GM21423 (cell line): ENCODE data around the gene TET1.
"Not testable (repeated sequence)": the region's sequence is repeated elsewhere in the genome, so short reads cannot be mapped to it uniquely, and the experiment has no call there.

Source experiments
- ATAC-seq: cut with Tn5 transposase; IDR thresholded peaks from one replicate; pipeline ENCODE4 v1.9.1; 2021; ENCODE audit warnings: mild to moderate bottlenecking, moderate library complexity; ENCODE audit not compliant: unreplicated experiment

TET1 gene

DNA sequence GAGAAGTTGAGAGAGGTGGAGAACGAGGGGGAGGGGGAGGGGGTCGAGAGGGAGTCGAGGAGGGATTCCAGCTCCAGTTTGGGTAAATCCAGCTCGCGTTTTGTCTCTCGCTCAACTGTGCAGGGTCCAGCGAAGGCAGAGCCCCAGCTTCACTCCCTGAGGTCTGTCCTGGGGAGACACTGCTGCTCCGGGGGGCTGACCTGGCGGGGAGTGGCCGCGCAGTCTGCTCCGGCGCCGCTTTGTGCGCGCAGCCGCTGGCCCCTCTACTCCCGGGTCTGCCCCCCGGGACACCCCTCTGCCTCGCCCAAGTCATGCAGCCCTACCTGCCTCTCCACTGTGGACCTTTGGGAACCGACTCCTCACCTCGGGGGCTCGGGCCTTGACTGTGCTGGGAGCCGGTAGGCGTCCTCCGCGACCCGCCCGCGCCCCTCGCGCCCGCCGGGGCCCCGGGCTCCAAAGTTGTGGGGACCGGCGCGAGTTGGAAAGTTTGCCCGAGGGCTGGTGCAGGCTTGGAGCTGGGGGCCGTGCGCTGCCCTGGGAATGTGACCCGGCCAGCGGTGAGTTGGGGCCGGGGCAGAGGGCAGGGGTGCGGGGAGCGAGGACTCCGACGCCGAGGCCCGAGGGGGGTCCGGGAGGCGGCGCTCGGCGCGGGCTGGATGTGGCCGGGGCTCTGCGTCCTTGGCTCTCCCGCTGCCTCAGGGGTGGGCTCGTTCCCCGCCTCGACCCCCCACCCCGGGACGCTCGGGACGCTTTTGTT is at the start of gene TET1:
TSS of gene TET1 (plus strand) at position 152 of the 757 bp plus-strand sequence. CDS start 12,002 bp downstream, outside the sequence.
- ATAC-seq: no peak

DNA sequence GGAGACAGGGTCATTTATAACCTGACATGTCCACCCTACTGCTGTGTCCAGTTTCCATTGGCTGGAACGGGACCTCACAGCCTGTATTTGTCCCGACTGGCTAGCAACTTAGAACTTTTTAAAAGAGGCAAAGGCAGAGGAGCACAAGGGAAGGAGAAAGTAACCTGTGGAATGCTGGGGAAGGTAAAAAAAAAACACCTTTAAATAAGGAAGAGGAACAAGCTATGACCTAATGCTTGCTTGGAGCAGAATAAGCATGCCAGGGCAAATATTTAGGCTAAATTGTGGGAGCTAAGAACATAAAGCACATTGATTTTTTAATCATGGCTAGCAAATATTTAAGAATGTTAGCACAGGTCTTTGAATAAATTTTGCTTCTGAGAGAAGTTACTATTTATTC is 43.9 kb upstream of the TET1 start:
- not testable (repeated sequence) for ATAC-seq

DNA sequence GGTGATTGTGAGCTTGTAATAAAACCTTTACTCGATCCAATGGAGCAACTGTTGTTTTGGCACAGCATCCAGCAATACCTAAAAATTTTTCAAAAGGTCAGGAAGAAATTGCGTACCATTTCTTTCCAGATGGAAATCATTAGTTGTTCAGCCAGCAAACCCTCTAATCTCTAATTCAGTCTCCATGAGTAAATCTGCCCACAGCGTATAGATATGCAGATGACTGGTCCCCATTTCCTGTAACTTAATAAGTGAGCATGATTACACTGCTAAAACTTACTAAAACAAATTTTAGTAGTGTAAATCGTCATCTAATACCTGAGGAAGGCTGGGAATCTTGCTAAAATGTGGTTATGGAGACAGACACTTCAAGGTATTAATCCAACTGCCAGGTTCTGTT is 43.4 kb upstream of the TET1 start:
- no peak for ATAC-seq

DNA sequence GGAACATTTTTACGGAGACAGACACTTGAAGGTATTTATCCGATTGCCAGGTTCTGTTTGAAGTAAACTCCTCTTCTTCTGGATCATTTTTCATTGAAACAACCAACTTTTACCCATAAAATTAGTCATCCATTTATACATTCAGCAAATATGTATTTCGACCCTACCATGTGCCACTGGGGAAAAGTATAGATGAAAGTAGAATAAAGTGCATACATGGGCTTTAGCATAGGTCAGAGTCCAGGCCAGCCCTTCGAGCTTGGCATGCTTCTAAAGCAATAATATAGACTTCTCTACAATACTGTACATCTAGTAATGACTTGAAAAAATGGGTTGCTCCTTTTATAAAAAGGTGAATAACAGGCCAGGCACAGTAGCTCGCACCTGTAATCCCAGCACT is 42.9 kb upstream of the TET1 start:
- no peak for ATAC-seq

DNA sequence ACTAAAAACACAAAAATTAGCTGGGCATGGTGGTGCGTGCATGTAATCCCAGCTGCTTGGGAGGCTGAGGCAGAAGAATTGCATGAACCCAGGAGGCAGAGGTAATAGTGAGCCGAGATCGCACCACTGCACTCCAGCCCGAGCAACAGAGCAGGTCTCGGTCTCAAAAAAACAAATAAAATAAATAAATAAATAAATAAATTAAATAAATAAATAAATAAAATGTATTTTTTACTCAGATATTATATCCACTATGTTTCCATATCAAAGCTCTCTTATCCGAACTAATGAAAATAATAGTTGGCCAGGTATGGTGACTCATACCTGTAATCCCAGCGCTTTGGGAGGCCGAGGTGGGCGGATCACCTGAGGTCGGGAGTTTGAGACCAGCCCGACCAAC is 41.5 kb upstream of the TET1 start:
- ATAC-seq: not testable (repeated sequence)

DNA sequence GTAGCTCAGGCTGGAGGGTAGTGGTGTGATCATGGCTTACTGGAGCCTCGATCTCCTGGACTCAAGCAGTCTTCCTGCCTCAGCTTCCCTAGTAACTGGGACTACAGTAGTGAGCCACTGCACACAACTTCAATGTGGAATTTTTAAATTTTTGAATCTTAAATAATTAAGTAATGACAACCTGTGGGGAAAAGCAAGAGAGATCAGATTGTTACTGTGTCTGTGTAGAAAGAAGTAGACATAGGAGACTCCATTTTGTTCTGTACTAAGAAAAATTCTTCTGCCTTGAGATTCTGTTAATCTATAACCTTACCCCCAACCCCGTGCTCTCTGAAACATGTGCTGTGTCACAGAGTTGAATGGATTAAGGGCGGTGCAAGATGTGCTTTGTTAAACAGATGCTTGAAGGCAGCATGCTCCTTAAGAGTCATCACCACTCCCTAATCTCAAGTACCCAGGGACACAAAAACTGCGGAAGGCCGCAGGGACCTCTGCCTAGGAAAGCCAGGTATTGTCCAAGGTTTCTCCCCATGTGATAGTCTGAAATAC is 34.6 kb upstream of the TET1 start:
- ATAC-seq: not testable (repeated sequence)

DNA sequence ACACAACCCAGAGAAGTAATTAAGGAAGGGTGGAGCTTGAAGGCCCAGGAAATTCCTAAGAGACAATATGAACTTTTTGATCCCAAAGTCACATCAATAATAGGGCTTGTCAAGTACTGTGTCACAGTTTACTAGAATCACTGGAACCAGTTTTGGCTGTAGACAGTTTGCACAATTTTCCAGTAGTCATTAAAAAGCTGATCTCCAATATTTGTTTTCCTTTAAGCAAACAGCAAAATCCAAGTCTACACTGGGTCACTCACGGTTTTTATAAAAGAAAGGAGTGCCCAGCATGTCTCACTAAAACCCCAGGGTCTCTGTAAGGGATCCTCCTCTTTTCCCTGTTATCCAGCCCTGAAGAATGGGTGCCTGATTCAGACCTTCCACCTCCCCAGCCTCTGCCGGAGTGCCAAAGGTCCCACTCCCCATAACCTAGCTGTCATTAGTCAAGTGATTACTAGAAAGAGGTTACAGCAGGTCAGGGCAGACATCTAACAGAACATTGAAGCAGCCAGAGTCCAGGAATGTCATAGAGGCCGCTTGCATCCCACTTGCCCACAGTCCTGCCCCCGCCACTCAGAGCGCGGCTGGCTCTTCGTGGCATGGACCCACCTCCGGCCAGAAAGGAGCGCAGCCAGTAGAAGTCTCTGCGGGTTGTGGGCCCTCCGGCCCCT is 33.4 kb upstream of the TET1 start:
- no peak for ATAC-seq

DNA sequence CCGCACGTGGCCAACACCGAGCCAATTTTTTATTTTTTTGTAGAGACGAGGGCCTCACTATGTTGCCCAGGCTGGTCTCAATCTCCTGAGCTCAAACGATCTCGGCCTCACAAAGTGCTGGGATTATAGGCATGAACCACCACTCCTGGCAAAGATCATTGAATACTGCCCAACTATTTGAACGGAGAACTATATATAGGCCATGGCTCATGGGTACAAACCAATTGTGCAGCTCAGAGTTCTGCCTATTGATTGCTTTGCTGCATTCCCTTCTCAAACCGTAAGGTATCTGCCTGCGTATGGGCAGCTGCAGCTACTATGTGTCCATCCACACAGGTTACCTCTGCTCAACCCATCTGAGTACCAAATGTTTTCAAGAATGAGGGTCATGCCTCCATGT is 23.2 kb upstream of the TET1 start:
- ATAC-seq: no peak

DNA sequence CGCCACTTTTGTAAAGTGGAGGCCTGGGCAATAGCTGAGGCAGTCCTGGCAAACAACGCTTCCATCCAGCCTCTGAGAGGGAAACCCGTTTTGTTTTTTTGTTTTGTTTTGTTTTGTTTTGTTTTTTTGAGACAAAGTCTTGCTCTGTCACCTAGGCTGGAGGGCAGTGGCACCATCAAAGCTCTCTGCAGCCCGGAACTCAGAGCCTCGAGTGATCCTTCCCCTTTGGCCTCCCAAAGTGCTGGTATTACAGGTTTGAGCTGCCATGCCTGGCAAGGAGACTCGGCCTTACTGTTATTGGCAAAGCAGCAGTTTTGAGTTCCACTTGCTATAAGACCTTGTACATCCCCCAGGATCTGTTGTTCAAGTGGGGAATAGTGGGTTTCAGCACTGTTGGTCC is 22.3 kb upstream of the TET1 start:
- ATAC-seq: no peak

DNA sequence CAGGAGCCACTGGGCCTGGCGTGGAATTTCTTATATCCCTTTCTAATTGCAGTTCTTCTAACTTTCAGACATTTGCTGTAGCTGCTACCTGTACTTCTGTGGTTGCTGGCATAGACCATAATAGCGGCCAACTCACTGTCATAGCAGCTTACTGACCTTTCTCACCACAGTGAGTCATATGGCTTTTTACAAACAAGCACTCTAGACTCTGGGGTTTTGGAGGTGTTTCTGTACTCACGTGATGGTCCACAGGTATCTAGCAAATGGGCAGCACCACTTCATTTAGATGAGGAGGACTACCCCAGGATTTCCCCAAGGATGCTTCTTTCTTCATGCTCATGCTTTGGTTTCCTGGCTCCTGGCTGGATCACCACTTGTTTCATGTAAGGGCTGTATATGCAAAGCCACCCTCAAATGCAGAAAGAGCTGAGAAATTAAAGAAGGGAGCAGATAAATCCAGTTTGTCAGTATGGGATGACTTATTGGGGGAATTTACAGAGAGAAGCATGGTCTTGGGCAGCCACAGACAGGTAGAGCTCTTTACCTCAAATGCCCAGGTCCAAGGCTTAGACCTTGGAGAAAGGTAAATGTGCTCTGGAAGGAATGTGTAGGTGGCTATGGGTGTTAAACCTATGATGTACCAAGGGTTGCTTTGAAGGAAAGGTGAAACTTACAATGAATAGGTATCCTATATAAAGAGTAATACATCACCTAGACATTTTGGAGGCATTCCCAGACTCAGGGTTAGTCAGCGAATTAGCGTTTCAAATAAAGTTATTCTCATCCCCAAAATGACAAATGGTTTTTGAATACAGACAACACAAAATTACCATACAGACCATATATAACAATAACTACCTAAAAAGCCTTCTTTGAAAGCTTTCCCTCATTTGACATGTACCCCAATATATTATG is 16.9 kb upstream of the TET1 start:
- no peak for ATAC-seq

DNA sequence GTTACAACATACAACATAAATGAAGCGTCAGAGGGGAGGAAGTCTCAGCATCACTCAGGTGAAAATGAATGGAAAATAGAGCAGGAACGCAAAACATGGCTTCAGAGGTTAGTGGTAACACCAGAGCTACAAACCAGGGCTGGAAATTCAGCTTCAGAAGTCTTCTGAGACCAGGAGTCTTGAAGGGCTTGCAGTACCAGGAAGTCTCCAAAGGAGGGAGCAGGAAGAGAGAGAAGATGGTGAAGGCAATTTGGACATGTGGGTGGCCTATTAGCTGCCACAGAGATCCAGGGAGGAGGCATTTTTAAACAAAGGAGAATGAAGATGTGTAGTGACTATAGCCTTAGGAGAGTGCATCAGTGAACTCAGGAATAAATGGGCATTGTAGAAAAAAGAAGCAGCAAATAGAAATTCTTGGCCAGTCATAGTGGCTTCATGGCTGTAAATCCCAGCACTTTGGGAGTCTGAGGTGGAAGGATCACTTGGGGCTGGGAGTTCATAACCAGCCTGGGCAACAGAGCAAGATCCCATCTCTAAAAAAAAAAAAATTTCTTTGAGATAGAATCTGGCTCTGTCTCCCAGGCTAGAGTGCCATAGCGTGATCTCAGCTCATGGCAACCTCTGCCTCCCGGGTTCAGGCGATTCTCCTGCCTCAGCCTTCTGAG is 9.3 kb upstream of the TET1 start:
- no peak for ATAC-seq

DNA sequence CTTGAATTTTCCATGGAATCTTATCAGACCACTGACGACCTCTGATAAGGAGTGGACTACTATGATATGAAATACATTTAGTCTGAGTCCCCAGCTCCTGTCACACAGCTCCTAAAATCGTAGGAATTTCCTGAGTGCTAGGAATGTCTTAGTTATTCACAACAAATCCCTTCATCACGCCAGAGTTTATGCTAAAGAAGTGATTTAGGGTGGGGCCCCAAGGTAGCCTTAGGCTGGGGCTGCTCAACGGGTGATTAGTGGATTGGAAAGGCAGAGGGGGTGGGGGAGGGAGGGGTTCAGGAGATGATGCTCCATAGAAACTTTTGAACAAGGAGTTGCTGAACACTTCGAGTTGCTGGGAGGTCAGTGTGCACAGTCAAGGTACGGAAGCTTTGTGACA is 7.0 kb upstream of the TET1 start:
- ATAC-seq: no peak

DNA sequence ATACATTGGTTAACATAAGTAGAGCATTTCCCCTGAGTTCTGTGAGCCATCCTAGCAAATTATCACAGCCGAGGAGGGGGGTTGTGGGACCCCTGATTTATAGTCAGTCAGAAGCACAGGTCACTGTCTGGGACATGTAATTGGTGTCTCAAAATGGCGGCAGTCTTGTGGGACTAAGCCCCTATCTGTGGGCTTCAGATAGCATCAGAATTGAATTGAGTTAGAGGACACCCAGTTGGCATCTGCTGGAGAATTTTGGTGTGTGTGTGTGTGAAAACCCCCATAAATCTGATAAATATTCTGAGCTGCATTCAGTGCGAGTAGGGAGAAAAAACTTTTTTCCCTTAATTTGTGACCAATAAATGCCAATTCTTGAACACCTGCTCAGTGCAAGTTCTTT is 6.5 kb upstream of the TET1 start:
- no peak for ATAC-seq

DNA sequence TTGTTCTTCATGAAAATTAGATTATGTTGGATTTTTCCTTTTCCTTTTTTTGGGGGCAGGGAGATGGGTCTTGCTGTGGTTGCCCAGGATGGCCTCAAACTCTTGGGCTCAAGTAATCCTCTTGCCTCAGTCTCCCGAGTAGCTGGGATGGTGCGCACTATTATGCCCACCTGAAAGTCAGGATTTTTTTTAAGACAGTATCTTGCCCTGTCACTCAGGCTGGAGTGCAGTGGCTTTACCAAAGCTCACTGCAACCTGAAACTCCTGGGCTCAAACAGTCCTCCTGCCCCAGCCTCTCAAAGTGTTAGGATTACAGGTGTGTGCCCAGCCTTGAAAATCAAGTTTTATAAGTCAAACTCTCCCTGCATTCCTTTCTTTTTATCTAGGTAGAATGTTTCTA is 1.7 kb upstream of the TET1 start:
- no peak for ATAC-seq

DNA sequence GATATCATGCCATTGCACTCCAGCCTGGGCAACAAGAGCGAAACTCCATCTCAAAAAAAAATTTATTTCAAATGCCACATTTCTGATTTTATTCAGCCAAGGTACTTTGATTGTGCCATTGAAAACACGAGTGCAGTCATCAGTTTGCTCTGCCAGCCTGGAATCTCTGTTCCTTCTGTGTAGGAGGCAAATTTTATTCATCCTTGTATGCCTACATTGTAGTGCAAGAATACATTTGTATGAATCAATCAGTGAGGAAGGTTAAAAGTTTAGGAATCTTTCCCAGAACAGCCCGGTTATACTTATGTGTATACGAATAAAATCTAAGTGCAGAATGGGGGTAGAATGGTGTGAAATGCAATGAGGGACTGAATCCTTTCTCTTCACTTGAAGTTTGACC is 886 bp upstream of the TET1 start:
- no peak for ATAC-seq

DNA sequence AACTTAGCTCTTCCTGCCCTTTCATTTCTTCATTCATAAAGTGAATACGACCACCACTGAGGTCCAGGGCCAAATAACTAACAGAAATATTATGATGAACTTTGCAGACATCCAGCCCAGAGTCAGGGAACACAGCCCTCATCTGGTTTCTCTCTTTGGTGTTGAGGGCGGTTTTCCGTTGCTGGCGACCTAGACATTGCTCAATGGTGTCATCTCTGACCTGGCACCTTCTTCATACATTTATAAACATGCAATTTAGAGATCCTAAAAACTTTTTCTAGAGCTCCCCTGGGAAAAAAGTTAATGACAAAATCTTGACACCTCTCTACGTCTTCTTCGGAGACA is 324 bp upstream of the TET1 start:
- ATAC-seq: no peak

DNA sequence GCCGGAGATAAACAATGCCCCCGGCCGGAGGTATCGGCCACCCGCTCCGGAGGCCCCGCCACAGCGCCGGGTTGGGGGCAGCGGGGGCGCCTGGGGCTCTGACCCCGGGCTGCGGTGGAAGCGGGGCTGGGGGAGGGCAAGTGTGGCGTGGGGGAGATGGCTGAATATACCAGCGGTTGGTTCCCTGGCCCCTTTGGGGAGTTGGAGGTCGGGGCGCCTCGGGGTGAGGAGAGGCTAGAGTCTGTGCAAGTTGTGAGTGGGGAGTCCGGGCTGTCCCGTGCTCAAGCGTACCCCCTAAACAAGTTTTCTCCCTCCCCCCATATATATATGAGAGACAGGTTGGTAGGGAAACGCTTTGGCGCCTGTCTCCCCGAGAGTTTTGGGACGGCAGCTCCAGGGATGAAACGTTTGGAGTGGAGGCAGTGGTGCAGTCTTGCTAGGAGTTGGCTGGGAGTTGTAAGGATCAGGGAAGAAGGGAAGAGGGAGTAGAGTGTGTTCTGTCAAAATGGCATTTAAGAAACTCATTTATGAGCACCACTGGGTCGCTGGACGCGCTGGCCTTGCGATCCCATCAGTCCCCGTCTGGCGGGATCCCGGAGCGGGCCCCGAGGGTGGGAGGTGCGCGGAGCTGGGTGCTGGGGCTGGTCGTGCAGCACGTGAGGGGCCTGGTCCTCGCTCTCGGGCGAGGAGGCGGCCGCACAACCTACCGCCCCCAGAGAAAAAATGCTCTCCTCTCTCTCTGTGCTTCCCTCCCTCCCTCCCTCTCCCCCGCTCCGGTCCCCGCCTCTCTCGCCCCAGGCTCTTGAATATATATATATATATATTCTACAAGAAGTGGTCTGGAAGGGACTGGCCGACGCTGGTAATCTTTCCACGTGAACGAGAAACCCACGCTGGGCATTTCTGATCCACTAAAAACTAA is 1.1 kb downstream of the TET1 start:
- ATAC-seq: no peak

DNA sequence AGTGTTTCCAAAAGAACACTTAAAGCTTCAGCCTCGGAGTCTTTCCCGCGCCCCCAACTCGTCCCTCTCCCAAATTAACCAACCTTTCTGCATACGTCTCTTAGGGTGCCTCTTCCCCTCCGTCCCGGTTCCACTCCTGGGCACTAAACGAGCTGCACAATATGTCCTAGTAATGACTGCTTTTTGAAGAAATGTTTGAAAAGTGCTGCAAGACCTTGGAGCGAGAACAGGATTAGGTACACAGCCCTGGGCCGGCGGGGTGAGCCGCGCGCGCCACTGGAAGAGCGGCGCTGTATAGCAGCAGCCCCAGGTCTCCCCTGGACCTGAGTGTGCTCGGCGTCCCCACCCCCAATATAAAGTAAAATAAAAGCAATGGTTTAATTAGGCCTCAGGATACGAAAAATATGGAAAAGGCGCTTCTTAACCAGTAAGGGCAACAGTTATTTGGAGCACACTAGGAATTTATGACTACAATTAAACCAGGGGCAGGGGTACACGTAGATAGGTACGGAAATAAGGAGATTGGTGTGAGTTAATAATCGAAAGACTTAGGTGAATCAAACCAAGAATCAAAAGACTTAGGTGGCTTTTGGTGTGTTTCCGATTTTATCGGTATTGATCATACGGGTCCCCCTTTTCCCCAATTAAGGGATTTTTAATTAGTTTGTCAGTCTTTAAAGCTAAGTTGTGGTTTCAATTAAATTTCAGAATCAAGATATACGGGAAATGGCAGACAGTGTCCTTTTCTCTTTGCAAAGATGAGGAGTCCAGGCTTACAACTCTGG is 1.9 kb downstream of the TET1 start:
- ATAC-seq: no peak
